HL-60 (cell line): ENCODE results near the gene CAMK2B.

ENCODE experiments used
- DNase-seq, 2 experiments: peaks; one replicate each; pipeline ENCODE4 v3.0.0-alpha.2; 2010 to 2020; ENCODE audit warnings: low read depth in 1 of 2, low spot score in 1 of 2
- H3K27ac ChIP-seq: fragments of 250-450 bp; sonication (Bioruptor Pico); replicated peaks from 2 replicates; pipeline ENCODE4 v1.5.1; 2020; ENCODE audit warnings: mild to moderate bottlenecking, moderate library complexity
- H3K27me3 ChIP-seq: fragments of 250-450 bp; sonication (Bioruptor Pico); 2 replicates; pipeline ENCODE4 v1.5.1; 2021; ENCODE audit warnings: mild to moderate bottlenecking, moderate library complexity; ENCODE audit not compliant: insufficient read depth, poor library complexity, severe bottlenecking
- H3K4me3 ChIP-seq: replicated peaks from 2 replicates; pipeline ENCODE4 v1.5.1; 2011; ENCODE audit warnings: mild to moderate bottlenecking, control low read depth, low read length; ENCODE audit not compliant: insufficient read depth
- GABPA ChIP-seq: IDR thresholded peaks from 2 replicates; pipeline ENCODE4 v1.6.1; 2012; ENCODE audit warnings: low read depth
- POLR2AphosphoS5 ChIP-seq: IDR thresholded peaks from 2 replicates; pipeline ENCODE4 v1.6.1; 2012; ENCODE audit warnings: low read depth
- SPI1 ChIP-seq: IDR thresholded peaks from 2 replicates; pipeline ENCODE4 v1.6.1; 2012; ENCODE audit warnings: low read depth, mild to moderate bottlenecking, borderline replicate concordance
- TF ChIP-seq, protein P1 (sequence below): IDR thresholded peaks from one replicate; pipeline ENCODE4 v1.5.1; 2011; ENCODE audit warnings: low read length, control low read depth, inconsistent platforms; ENCODE audit not compliant: insufficient read depth
- TF ChIP-seq, protein P2 (sequence below): IDR thresholded peaks from 2 replicates; pipeline ENCODE4 v1.6.1; 2012; ENCODE audit warnings: low read depth; ENCODE audit not compliant: insufficient replicate concordance

Gene CAMK2B

DNA sequence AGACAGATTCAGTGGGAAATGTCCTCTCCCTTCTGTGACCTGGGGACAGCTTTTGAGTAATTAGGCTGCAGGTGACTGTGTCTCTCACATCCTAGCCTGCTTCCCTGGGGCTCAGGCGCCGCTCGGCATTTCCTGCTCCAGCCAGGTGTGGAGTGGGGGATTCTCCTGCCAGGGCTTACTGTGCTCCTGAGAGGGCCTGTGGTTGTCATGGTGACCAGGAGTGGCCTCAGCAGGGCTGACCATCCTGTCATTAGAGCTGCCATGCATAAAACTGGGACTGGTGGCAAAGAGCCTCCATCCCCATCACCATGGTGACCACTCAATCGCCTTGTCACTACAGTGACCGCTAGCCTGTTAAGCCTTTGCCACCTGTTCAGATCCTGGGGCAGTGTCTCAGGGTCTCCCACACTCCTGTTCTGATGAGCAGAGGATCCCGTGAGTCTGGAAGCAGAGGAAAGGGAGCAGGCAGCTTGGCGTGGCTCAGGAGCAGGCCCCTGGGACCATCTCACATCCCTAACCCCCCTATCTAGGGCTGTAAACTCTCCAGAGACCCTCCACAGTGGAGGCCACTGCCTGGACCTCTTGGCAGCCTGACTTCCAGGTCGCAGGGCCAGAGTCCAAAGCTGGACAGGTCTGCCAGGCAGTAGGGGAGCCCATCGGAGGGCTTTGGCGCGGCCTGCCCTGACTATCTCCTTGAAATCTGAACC lies 136.0 kb downstream of the CAMK2B start, which contains the start of gene GCK:
Gene GCK, minus strand, starts transcription at position 154 of the 707 bp plus-strand sequence. CDS start 486 bp downstream, outside the sequence.
- TF ChIP-seq, protein P1, sequence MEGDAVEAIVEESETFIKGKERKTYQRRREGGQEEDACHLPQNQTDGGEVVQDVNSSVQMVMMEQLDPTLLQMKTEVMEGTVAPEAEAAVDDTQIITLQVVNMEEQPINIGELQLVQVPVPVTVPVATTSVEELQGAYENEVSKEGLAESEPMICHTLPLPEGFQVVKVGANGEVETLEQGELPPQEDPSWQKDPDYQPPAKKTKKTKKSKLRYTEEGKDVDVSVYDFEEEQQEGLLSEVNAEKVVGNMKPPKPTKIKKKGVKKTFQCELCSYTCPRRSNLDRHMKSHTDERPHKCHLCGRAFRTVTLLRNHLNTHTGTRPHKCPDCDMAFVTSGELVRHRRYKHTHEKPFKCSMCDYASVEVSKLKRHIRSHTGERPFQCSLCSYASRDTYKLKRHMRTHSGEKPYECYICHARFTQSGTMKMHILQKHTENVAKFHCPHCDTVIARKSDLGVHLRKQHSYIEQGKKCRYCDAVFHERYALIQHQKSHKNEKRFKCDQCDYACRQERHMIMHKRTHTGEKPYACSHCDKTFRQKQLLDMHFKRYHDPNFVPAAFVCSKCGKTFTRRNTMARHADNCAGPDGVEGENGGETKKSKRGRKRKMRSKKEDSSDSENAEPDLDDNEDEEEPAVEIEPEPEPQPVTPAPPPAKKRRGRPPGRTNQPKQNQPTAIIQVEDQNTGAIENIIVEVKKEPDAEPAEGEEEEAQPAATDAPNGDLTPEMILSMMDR: no peak
- Histone ChIP-seq H3K27me3 (no peaks in the 10 kb centered on the region), H3K4me3 (no peak within 1 kb of the TSS), H3K27ac (no peak within 1 kb of the TSS)
- DNase-seq: no peak

DNA sequence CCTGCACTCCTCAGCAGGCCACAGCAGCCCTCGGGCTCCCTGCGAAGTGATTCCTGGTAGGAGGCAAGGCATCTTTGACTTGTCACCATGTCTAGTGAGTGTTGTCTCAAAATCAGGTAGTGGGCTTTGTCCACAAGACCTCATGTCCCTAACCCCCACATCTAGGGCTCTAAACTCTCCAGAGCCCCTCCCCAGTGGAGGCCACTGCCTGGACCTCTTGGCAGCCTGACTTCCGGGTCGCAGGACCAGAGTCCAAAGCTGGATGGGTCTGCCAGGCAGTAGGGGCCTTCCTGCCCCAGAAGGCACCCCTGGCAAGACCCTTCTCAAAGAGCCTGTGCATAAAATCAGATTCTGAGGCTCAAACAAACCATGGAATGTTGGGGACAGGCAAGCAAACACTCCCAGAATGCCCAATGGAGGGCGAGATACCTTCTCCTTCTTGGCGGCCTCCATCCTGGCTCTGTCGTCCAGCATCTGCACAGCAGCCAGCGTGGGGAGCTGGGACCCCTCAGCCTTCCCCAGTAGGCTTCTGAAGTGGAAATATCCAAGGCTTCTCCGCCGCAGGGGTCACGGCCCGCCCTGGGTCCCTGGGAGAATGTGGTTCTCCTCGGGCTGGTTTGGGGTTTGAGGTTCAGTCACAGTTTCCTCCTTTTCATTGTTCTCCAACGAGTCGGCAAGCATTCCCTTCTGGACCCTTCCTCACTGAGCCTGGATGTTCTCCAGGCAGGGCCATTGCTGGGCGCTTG lies 136.7 kb downstream of the CAMK2B start:
- TF ChIP-seq SPI1 (no peak), POLR2AphosphoS5 (no peak), GABPA (no peak)
- TF ChIP-seq, protein P1: no peak
- TF ChIP-seq, protein P2, sequence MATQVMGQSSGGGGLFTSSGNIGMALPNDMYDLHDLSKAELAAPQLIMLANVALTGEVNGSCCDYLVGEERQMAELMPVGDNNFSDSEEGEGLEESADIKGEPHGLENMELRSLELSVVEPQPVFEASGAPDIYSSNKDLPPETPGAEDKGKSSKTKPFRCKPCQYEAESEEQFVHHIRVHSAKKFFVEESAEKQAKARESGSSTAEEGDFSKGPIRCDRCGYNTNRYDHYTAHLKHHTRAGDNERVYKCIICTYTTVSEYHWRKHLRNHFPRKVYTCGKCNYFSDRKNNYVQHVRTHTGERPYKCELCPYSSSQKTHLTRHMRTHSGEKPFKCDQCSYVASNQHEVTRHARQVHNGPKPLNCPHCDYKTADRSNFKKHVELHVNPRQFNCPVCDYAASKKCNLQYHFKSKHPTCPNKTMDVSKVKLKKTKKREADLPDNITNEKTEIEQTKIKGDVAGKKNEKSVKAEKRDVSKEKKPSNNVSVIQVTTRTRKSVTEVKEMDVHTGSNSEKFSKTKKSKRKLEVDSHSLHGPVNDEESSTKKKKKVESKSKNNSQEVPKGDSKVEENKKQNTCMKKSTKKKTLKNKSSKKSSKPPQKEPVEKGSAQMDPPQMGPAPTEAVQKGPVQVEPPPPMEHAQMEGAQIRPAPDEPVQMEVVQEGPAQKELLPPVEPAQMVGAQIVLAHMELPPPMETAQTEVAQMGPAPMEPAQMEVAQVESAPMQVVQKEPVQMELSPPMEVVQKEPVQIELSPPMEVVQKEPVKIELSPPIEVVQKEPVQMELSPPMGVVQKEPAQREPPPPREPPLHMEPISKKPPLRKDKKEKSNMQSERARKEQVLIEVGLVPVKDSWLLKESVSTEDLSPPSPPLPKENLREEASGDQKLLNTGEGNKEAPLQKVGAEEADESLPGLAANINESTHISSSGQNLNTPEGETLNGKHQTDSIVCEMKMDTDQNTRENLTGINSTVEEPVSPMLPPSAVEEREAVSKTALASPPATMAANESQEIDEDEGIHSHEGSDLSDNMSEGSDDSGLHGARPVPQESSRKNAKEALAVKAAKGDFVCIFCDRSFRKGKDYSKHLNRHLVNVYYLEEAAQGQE: no peak

DNA sequence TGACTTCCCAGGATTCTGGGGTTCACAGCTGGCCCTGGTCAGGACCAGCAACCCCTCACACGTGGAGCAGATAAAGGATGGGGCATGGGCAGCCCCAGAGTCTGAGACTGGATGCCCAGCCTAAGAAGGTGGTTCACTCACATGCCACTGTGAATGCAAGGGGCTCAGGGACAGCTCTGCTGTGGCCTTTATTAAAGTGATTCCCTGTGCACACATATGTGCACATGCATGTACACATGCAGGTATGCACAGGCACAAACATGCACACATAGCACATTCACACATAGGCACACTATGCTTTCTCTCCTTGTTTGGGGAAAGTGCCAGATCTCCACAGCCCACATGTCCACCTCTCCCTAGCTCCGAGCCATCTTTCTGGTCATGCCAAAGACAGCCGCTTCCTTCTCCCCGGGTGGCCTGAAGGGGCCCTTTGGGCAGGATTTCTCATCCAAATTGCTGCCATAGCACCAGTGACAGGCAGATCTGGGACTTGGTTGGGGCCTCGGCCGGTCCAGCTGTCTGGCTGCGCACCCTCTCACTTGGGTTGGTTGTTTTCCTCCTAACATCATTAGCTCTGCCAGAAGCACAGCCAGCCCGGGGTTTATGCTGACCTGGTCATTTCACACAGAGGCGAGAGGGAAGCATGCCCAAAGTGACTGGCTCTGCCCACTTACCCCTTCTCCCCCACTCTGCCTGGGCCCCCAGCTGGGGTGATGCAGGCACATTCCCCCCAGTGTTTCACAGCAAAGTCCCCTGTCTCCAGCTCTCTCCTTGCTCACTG lies 137.6 kb downstream of the CAMK2B start:
- Histone ChIP-seq H3K27me3 (no peaks in the 10 kb centered on the region), H3K4me3 (no peak overlapping the region), H3K27ac (no peak overlapping the region)
- DNase-seq: no peak
- no peak for TF ChIP-seq SPI1
- TF ChIP-seq GABPA: no peak
- TF ChIP-seq, protein P2: no peak
- TF ChIP-seq POLR2AphosphoS5: no peak
- TF ChIP-seq, protein P1: no peak

More for the DNA sequence above, 136.7 kb downstream of the CAMK2B start:
- Histone ChIP-seq H3K4me3 (no peak overlapping the region), H3K27me3 (no peaks in the 10 kb centered on the region), H3K27ac (no peak overlapping the region)
- DNase-seq: no peak
